ENCODE results near the gene TEX35.

Gene TEX35

GRCh38 chr1:178540204-178540603 is 27.3 kb downstream of the TEX35 start:
- Histone ChIP-seq H3K27ac (replicated peaks; ENCODE audit: low read length) (no peak overlapping the region), H2AFZ (ENCODE audit: low read length) (no peak overlapping the region), H3K23ac (ENCODE audit: low read depth, low read length, poor library complexity) (no peak overlapping the region), H2AK5ac (ENCODE audit: low read depth, low read length) (no peak overlapping the region), H2BK12ac (ENCODE audit: low read length) (no peak overlapping the region), H2BK5ac (ENCODE audit: low read length) (no peak overlapping the region), H4K91ac (ENCODE audit: low read depth, low read length, poor library complexity) (no peak overlapping the region), H2BK15ac (ENCODE audit: low read length) (no peak overlapping the region), H2BK120ac (ENCODE audit: low read depth, low read length) (no peak overlapping the region), H3K14ac (ENCODE audit: low read length) (no peak overlapping the region), H3K4me1 (ENCODE audit: control insufficient read depth in 2 of 2, insufficient read depth in 1 of 2, low read depth in 1 of 2, low read length in 2 of 2) (peaks cover 2 to 6% of the 10 kb centered on the region in 2 donors), H3K4me2 (ENCODE audit: insufficient read depth, low read length, poor library complexity, severe bottlenecking) (no peak overlapping the region), H4K8ac (ENCODE audit: low read depth, low read length) (no peak overlapping the region), H3K4ac (ENCODE audit: low read length) (no peak overlapping the region), H3K9me3 (replicated peaks in 1 of 2; ENCODE audit: control insufficient read depth in 2 of 2, insufficient read depth in 1 of 2, low read depth in 1 of 2, low read length in 2 of 2) (no peaks in the 10 kb centered on the region), H3K79me1 (ENCODE audit: low read depth, low read length) (no peaks in the 10 kb centered on the region), H3K36me3 (replicated peaks in 1 of 2; ENCODE audit: control insufficient read depth in 2 of 2, insufficient read depth in 2 of 2, low read length in 2 of 2) (peaks cover 0 to 1% of the 10 kb centered on the region in 2 donors), H3K9ac (ENCODE audit: low read depth, low read length, poor library complexity) (no peak overlapping the region), H3K18ac (ENCODE audit: low read length) (no peak overlapping the region), H3K27me3 (ENCODE audit: control insufficient read depth in 3 of 3, insufficient read depth in 3 of 3, low read depth in 1 of 3, low read length in 3 of 3) (peaks cover 0 to 5% (median 0%) of the 10 kb centered on the region in 3 experiments), H3K4me3 (ENCODE audit: low read length in 2 of 2) (no peak overlapping the region)
- no peak for DNase-seq (ENCODE audit: low spot score)
- WGBS, 2 donors (ENCODE audit: extremely low coverage in 2 of 2, insufficient read length in 2 of 2, insufficient replicate concordance in 1 of 2), result no CpG with 5 or more reads among the region's 6 CpGs

GRCh38 chr1:178540646-178541045 is 27.7 kb downstream of the TEX35 start:
- Histone ChIP-seq H3K4me2 (ENCODE audit: insufficient read depth, low read length, poor library complexity, severe bottlenecking) (no peak overlapping the region), H2BK12ac (ENCODE audit: low read length) (no peak overlapping the region), H3K4me3 (ENCODE audit: low read length in 2 of 2) (no peak overlapping the region), H3K36me3 (replicated peaks in 1 of 2; ENCODE audit: control insufficient read depth in 2 of 2, insufficient read depth in 2 of 2, low read length in 2 of 2) (peaks cover 0 to 6% of the 10 kb centered on the region in 2 donors), H2BK5ac (ENCODE audit: low read length) (no peak overlapping the region), H3K27me3 (ENCODE audit: control insufficient read depth in 3 of 3, insufficient read depth in 3 of 3, low read depth in 1 of 3, low read length in 3 of 3) (peaks cover 0 to 5% (median 0%) of the 10 kb centered on the region in 3 experiments), H2BK120ac (ENCODE audit: low read depth, low read length) (no peak overlapping the region), H3K9me3 (replicated peaks in 1 of 2; ENCODE audit: control insufficient read depth in 2 of 2, insufficient read depth in 1 of 2, low read depth in 1 of 2, low read length in 2 of 2) (no peaks in the 10 kb centered on the region), H3K23ac (ENCODE audit: low read depth, low read length, poor library complexity) (no peak overlapping the region), H3K14ac (ENCODE audit: low read length) (no peak overlapping the region), H3K79me1 (ENCODE audit: low read depth, low read length) (no peaks in the 10 kb centered on the region), H3K9ac (ENCODE audit: low read depth, low read length, poor library complexity) (no peak overlapping the region), H4K8ac (ENCODE audit: low read depth, low read length) (no peak overlapping the region), H2AFZ (ENCODE audit: low read length) (no peak overlapping the region), H3K27ac (replicated peaks; ENCODE audit: low read length) (no peak overlapping the region), H3K4ac (ENCODE audit: low read length) (no peak overlapping the region), H2AK5ac (ENCODE audit: low read depth, low read length) (no peak overlapping the region), H2BK15ac (ENCODE audit: low read length) (no peak overlapping the region), H4K91ac (ENCODE audit: low read depth, low read length, poor library complexity) (no peak overlapping the region), H3K4me1 (ENCODE audit: control insufficient read depth in 2 of 2, insufficient read depth in 1 of 2, low read depth in 1 of 2, low read length in 2 of 2) (peaks cover 2 to 6% of the 10 kb centered on the region in 2 donors), H3K18ac (ENCODE audit: low read length) (no peak overlapping the region)
- DNase-seq (ENCODE audit: low spot score), result no peak
- no CpG with 5 or more reads among the region's 7 CpGs for WGBS, 2 donors (ENCODE audit: extremely low coverage in 2 of 2, insufficient read length in 2 of 2, insufficient replicate concordance in 1 of 2)

- H3K4me2 ChIP-seq (ENCODE audit: insufficient read depth, low read length, poor library complexity, severe bottlenecking), result no peak overlapping the region
- no peak overlapping the region for H3K14ac ChIP-seq (ENCODE audit: low read length)
- no peak overlapping the region for H2BK12ac ChIP-seq (ENCODE audit: low read length)
- peak overlapping the region; percentile 99 for H2AFZ ChIP-seq (ENCODE audit: low read length)
- no peak overlapping the region for H3K23ac ChIP-seq (ENCODE audit: low read depth, low read length, poor library complexity)
- H2BK15ac ChIP-seq (ENCODE audit: low read length), result no peak overlapping the region
- H3K27ac ChIP-seq (replicated peaks; ENCODE audit: low read length), result no peak overlapping the region
- no peaks in the 10 kb centered on the region for H3K79me1 ChIP-seq (ENCODE audit: low read depth, low read length)
- peaks cover 2 to 6% of the 10 kb centered on the region in 2 donors for H3K4me1 ChIP-seq (ENCODE audit: control insufficient read depth in 2 of 2, insufficient read depth in 1 of 2, low read depth in 1 of 2, low read length in 2 of 2)
- no peak overlapping the region for H4K8ac ChIP-seq (ENCODE audit: low read depth, low read length)
- H4K91ac ChIP-seq (ENCODE audit: low read depth, low read length, poor library complexity), result no peak overlapping the region
- H3K18ac ChIP-seq (ENCODE audit: low read length), result no peak overlapping the region
- H3K9ac ChIP-seq (ENCODE audit: low read depth, low read length, poor library complexity), result no peak overlapping the region
- no peaks in the 10 kb centered on the region for H3K9me3 ChIP-seq (replicated peaks in 1 of 2; ENCODE audit: control insufficient read depth in 2 of 2, insufficient read depth in 1 of 2, low read depth in 1 of 2, low read length in 2 of 2)
- peaks cover 0 to 8% of the 10 kb centered on the region in 2 donors for H3K36me3 ChIP-seq (replicated peaks in 1 of 2; ENCODE audit: control insufficient read depth in 2 of 2, insufficient read depth in 2 of 2, low read length in 2 of 2)
- no peak overlapping the region for H2AK5ac ChIP-seq (ENCODE audit: low read depth, low read length)
- H3K27me3 ChIP-seq (ENCODE audit: control insufficient read depth in 3 of 3, insufficient read depth in 3 of 3, low read depth in 1 of 3, low read length in 3 of 3), result peaks cover 0 to 5% (median 0%) of the 10 kb centered on the region in 3 experiments
- no CpG with 5 or more reads among the region's 5 CpGs for WGBS, 2 donors (ENCODE audit: extremely low coverage in 2 of 2, insufficient read length in 2 of 2, insufficient replicate concordance in 1 of 2)
- H3K4ac ChIP-seq (ENCODE audit: low read length), result no peak overlapping the region
- no peak overlapping the region for H2BK5ac ChIP-seq (ENCODE audit: low read length)
- DNase-seq (ENCODE audit: low spot score), result no peak
- peak overlapping the region in 1 of 2 donors; percentile 61 for H3K4me3 ChIP-seq (ENCODE audit: low read length in 2 of 2)
- H2BK120ac ChIP-seq (ENCODE audit: low read depth, low read length), result no peak overlapping the region
Measured at GRCh38 chr1:178541379-178541778, 28.5 kb downstream of the TEX35 start.

- Histone ChIP-seq H2BK12ac (ENCODE audit: low read length) (peak overlapping the region; percentile 63), H3K4ac (ENCODE audit: low read length) (no peak overlapping the region), H4K91ac (ENCODE audit: low read depth, low read length, poor library complexity) (no peak overlapping the region), H3K4me1 (ENCODE audit: control insufficient read depth in 2 of 2, insufficient read depth in 1 of 2, low read depth in 1 of 2, low read length in 2 of 2) (peaks cover 2 to 5% of the 10 kb centered on the region in 2 donors), H3K27me3 (ENCODE audit: control insufficient read depth in 3 of 3, insufficient read depth in 3 of 3, low read depth in 1 of 3, low read length in 3 of 3) (peaks cover 0 to 2% (median 0%) of the 10 kb centered on the region in 3 experiments), H3K4me2 (ENCODE audit: insufficient read depth, low read length, poor library complexity, severe bottlenecking) (peak overlapping the region; percentile 100), H4K8ac (ENCODE audit: low read depth, low read length) (peak overlapping the region; percentile 67), H3K4me3 (ENCODE audit: low read length in 2 of 2) (peak overlapping the region; percentile 61 to 85), H3K9me3 (replicated peaks in 1 of 2; ENCODE audit: control insufficient read depth in 2 of 2, insufficient read depth in 1 of 2, low read depth in 1 of 2, low read length in 2 of 2) (peaks cover 0 to 1% of the 10 kb centered on the region in 2 donors), H3K23ac (ENCODE audit: low read depth, low read length, poor library complexity) (peak overlapping the region; percentile 70), H2BK5ac (ENCODE audit: low read length) (peak overlapping the region; percentile 72), H3K9ac (ENCODE audit: low read depth, low read length, poor library complexity) (peak overlapping the region; percentile 81), H2BK120ac (ENCODE audit: low read depth, low read length) (no peak overlapping the region), H3K27ac (replicated peaks; ENCODE audit: low read length) (no peak overlapping the region), H3K14ac (ENCODE audit: low read length) (peak overlapping the region; percentile 72), H3K79me1 (ENCODE audit: low read depth, low read length) (no peaks in the 10 kb centered on the region), H3K36me3 (replicated peaks in 1 of 2; ENCODE audit: control insufficient read depth in 2 of 2, insufficient read depth in 2 of 2, low read length in 2 of 2) (peaks cover 0 to 8% of the 10 kb centered on the region in 2 donors), H2BK15ac (ENCODE audit: low read length) (no peak overlapping the region), H3K18ac (ENCODE audit: low read length) (peak overlapping the region; percentile 96), H2AK5ac (ENCODE audit: low read depth, low read length) (no peak overlapping the region), H2AFZ (ENCODE audit: low read length) (peak overlapping the region; percentile 99)
- DNase-seq (ENCODE audit: low spot score), result no peak
- no CpG with 5 or more reads among the region's 33 CpGs for WGBS, 2 donors (ENCODE audit: extremely low coverage in 2 of 2, insufficient read length in 2 of 2, insufficient replicate concordance in 1 of 2)
Measured at GRCh38 chr1:178541829-178542553, 29.1 kb downstream of the TEX35 start.

Measured in neuronal stem cell (in vitro differentiated cells).